GM19043 (cell line): ENCODE measurements around the gene SDF4.
"Not testable (repeated sequence)": the region's sequence is repeated elsewhere in the genome, so short reads cannot be mapped to it uniquely, and the experiment has no call there.

Experiments used
- ATAC-seq: cut with Tn5 transposase; IDR thresholded peaks from one replicate; pipeline ENCODE4 v1.9.1; 2021; ENCODE audit warnings: low read depth; ENCODE audit not compliant: unreplicated experiment

SDF4 gene

DNA sequence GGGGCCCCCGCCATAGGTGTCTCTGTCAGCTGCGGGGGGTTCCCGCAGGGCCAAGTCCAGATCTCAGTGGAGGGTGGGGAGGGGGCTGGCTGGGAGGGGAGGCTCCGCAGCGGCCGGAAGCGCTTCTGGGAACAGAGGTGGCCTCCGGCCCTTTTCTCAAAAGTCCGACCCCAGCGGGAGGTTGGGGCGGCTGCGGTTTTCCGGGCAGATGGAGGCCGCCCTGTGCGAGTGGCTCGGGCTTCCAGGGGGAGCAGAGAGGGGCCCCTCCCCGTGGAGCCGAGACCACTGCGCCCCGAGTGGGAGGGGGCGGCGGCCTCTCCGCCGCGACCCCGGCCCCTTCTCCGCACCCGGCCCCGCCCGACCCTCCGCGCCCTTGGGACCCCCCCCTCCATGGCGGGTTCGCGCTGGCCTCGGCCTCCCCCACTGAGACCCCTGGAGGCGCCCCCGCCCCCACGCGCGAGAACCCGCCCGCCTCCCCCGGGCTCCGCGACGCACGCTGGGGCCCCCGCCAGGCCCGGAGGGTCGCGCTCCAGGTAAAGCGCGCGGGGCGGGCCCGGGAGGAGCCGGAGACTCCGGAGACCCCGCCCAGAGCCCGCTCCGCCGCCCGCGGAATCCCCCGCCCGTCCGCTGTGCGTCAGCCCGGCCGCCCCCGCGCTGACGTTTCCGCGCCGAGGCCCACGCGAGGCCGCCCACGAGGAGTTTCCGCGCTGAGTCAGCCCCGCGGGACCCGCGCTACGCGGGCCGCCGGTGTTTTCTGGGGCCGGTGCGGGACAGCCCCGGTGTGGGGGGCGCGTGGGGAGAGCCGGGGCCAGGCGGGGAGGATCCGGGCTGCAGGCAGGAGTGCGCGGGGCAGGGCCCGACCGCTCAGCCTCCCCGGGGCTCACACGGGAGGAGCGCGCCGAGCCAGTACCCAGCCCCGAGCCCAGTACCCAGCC, 30.7 kb downstream of the SDF4 start:
- ATAC-seq = no peak

DNA sequence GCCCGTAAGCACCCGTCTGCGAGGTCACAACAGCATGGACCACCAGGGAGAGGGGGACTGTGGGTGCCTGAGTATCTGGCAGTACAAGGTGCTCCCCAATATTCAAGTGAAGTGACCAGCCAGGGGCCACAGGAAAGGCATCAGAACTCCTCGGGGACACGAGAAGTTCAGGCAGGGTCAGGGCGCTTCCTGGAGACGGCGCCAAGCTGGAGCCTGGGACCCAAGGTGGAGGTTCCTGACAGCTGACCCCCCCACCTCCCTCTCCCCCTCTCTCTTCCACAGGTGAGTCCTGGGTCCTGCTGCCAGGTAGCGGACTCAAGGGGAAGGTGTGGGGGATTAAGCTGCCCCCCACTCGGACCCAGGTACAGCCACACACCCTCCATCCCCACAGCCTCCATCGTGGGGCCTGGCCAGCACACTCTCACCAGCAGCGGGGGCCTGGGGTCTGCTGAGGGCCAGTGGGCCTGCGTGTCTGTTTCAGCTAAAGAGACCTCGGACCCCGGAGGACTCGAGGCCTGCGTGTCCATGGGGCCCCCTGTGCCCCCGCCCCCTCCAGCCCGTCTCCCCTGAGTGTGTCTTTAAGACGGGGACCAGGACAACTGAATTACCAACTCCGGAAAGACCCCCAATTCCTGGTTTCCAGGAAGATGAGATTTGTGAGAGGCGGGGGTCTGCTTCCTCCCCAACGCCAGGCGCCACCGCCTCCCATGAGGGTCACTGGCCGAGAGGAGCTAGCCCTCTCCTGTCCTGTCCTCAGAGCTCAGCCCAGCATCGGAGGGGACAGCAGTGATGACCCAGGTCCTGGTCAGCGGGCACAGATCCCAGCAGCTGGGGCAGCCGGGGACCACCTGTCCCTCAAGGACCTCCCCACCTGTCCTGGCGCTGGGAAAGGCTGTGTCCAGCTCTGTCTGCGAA, 31.6 kb downstream of the SDF4 start:
- ATAC-seq = no peak

DNA sequence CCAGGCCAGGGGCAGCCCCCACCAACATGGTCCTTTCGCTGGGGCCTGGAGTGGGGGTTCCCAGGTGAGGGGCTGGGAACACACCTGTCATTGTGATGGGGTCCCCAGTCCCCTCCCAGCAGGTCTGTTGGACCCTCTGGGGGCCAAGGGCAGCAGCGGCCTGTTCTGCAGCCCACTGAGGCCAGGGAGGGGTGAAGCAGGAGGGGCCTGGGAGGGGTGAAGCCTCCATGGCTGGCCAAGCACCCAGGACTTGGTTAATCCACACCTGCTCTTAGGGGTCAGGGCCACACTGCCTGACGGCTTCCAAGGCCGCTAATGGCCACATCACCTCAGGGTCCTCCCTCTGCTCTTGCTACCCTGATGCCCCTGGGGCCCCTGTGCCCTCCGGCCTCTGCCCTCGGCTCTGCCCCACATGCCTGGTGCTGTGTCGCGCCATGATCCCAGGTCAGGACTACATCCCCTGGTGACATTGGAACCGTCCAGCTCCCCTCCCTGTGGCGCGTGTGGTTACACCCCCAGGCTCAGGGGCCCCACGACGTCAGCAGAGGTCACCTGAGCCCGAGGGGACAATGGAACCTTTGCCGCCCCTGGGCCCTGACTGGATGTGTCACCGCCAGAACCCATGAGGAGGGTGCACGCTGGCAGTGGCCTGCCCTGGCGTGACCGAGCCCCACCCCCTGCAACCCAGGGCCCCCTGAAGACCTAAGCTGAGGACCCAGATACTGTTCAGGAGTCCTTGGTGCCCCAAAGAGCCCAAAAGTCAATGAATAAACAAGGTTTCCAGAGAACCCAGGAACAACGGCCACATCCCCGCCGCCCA, 32.5 kb downstream of the SDF4 start:
- ATAC-seq = no peak

DNA sequence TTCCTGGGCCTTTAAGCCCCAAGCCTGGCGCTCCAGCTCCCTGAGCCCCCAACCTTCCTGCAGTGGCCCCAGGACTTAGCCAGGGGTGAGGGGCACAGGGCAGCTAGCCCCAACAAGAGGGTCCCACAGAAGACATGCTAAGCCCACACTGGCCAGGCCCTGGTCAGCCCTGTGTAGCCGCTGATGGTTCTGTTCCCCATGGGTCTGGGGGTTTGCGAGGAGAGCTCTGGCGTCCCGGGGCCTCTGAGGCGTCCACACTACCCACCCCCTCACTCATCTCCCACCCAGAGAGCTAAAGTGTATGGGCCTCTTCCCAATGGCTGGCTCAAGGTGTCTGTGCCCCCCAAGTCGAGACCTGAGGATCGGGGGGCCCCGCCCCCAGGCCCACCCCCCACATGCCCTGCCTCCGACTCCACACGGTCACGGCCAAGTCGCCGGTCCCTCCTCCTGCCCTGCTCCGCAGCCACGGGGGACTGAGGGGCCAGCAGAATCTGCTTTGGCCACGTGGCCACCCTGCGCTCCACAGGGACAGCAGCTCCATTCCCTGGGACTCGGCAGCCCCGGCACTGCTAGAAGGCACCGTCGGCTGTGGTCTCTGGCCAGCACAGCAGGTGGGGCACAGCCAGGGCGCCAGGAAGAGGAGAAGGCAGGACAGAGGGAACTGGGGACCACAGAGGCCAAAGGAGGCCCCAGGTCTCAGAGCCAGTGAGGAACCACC, 33.2 kb downstream of the SDF4 start:
- ATAC-seq = no peak

DNA sequence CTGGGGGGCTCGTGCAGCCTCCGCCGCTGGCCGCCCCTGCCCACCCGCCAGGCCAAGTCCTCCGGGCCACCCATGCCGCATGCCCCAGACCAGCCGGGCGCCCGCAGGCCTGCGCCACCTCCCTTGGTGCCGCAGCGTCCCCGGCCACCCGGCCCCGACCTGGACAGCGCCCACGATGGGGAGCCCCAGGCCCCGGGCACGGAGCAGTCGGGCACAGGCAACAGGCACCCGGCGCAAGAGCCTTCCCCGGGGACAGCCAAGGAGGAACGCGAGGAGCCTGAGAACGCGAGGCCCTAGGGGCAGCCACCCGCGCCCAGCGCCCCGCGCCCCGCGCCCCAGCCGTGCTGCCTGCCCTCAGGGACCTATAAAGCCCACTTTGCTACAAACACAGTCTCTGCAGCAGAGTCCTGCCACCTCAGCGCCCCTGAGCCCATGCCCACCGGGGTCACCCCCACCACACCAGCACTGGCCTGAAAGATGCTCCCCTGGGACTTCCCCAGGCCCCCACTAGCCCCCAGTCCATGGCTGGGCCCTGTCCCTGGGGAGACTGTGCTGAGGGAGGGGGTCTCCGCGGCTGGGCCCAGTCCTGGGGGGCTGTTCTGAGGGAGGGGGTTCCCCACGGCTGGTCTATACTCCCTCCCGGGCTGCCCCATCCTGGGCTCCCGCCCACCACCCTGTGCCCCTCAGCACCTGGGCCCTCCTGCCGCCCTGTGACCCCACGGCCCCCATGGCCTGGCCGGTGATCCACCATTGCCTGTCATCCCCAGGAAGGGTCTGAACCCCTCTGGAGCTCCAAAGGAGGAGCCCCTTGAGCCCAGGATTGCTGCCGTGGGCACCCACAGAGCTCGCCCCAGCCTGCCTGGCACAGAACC, 34.0 kb downstream of the SDF4 start:
- no peak for ATAC-seq

DNA sequence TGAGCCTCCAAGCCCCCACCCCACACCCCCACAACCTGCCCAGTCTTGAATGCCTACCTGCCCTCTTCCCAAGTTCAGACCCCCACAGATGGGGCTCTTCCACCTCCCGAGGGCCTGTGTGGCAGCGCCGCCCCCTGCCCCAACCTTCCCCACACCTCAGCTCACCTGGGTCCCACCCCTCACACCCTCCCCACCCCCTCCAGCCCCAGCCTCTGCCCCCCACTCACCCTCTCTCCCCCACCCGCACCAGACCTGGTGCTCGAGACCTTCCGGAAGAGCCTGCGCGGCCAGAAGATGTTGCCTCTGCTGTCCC, 34.7 kb downstream of the SDF4 start:
- no peak for ATAC-seq

DNA sequence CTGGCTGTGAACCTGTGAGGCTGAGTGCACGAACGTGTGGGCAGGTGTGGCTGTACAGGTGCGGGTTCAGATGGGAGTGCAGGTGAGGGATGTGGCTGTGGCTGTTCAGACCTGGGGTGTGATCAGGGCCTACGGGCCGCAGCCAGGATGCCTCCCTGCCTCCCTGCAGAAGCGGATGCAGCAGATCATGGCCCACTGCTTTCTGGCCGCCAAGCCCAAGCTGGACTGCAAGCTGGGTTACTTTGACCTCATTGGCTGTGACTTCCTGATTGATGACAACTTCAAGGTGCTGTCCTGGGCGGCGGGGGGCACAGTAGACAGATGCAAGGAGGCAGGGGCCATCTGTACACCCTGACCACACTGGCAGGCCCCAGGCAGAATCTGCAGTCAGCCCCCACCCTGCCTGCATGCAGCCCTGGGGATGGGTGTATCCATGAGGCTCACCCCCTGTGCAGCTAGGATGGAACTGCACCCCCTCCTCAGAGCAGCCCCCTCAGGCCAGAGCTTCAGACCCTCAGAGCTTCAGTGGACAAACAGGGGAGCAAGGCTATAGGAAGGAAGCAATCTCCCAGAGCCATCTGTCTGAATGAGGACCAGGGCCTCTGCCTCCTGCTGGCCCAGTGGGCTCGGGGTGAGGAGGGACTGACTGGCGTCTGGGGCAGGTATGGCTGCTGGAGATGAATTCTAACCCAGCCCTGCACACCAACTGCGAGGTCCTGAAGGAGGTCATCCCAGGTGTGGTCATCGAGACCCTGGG, 35.2 kb downstream of the SDF4 start:
- ATAC-seq = no peak

DNA sequence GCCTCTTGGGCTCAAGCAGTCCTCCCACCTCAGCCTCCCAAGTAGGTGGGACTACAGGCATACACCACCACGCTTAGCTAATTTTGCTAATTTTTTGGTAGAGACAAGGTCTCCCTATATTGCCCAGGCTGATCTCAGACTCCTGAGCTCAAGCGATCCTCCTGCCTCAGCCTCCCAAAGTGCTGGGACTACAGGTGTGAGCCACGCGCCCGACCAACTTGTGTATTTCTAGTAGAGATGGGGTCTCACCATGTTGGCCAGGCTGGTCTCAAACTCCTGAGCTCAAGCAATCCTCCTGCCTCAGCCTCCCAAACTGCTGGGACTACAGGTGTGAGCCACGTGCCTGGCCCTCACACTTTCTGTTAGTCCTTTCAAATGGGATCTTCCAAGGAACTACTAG, 36.1 kb downstream of the SDF4 start:
- ATAC-seq = not testable (repeated sequence)

DNA sequence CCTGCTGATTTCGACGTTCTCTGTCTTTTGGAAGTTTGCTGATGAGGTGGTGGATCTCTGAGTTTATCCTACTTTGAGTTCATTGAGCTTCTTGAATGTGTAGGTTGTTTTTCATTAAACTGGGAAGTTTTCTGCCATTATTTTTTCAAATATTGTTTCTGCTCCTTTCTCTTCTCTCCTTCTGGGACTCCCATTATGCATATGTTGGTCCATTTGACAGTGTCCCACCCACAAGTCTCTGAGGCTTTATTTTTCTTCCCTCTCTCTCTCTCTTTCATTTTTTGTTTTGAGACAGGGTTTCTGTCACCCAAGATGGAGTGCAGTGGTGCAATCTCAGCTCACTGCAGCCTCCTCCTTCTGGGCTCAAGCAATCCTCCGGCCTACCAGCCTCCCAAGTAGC, 37.1 kb downstream of the SDF4 start:
- ATAC-seq = no peak

DNA sequence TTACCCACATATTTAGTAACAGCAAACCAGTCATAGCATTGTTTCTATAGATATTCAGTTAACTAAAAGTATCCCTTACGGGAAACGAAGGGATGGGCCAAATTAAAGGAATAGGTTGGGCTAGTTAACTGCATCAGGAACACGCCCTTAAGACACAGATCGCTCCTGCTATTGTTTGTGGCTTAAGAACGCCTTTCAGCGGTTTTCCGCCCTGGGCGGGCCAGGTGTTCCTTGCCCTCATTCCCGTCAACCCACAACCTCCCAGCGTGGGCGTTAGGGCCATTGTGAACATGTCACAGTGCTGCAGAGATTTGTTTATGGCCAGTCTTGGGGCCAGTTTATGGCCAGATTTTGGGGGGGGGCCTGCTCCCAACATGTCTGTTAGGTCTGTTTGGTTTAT, 40.1 kb downstream of the SDF4 start:
- no peak for ATAC-seq

DNA sequence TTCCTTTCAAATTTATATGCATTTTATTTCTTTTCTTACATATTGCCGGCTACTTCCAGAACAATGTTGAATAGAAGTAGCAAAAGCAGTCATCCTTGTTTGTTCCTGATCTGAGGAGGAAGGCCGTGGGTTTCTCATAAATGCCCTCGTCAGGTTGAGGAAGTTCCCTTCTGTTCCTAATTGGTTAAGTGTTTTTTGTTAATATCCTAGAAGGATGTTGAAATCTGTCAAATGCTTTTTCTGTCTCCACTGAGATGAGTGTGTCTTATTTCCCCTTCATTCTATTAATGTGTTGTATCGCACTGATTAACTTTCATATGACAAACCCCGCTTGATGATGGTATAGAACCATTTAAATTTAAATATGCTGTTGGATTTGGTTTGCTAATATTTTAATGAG, 42.7 kb downstream of the SDF4 start:
- ATAC-seq = no peak

DNA sequence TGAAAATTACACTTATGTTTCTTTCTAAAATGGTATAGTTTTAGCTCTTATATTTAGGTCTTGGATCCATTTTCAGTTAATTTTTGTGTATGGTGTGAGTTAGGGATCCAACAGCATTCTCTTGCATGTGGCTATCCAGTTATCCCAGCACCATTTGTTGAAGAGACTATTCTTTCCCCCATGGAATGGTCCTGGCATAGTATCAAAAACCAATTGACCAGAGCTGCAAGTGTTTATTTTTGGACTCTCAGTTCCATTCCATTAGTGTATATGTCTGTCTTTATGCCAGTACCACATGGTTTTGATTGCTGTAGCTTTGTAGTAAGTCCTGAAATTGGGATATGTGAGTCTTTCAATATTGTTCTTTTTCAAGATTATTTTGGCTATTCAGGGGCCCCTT, 43.9 kb downstream of the SDF4 start:
- no peak for ATAC-seq

DNA sequence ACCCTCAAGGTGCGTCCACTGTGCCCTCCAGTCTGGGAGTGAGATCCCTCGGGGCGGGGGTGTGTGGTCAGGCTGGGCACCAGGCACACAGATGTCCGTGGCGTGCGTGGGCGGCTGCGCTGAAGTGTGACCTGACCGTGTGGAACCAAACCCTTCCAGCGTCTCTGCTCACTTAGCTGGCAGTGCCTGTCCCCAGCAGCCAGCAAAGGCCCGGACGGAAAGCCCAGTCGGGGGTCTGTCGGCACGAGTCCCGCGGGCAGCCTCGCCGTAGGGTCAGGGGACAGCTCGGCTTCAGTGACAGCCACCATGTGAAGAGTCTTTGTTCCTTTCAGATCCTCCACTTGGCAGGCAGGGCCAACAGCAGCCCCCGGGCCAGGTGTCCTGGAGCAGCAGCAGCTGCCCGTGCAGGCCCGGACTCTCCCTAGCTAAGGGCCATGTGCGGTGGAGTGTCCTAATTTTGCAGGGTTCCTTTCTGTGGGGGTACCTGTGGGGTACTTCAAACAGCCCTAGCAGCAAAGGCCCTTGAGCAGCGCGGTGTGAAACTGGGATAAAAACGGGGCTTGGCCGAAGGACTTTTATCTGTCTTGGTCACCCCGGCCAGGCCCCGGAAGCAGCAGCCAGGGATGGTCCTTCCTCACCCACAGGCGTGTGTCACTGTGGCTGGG, 46.6 kb downstream of the SDF4 start:
- no peak for ATAC-seq

DNA sequence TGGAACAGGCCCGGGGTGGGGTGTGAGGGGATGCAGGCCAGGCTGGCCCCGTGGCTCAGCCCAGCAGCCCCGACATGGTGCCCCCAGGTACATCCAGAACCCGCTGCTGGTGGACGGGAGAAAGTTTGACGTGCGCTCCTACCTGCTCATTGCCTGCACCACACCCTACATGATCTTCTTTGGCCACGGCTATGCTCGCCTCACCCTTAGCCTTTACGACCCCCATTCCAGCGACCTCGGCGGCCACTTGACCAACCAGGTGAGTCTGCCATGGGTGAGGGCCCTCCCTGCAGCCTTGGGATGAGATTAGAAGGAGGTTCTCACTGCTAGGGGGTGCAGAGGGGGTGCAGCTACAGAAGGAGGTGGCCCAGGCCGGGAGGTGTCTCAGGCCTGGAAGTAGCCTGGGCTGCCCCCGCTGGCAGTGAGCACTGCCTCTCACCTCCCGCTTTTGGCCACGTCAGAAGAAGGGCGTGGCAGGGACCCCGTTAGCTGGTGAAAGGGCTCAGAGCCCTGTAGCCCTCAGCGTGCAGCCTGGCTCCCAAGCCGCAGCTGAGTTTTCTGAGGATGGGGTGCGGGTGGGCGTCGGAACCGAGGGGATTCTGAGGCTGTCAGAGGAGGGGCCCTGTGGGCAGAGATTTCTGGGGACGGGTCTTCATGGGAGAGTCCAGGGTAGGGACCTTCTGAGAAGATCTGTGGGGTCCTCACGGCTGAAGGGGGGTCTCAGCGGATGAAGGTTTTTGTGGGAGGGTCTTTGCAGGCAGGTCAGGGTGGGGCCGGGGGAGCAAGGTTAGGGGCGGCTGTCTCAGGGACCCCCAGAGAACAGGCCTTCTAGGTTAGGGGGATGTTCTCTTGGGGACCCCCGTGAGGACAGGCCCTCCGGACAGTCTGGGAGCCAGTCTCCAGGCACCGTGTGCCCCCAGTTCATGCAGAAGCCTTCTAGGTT, 47.7 kb downstream of the SDF4 start:
- no peak for ATAC-seq

DNA sequence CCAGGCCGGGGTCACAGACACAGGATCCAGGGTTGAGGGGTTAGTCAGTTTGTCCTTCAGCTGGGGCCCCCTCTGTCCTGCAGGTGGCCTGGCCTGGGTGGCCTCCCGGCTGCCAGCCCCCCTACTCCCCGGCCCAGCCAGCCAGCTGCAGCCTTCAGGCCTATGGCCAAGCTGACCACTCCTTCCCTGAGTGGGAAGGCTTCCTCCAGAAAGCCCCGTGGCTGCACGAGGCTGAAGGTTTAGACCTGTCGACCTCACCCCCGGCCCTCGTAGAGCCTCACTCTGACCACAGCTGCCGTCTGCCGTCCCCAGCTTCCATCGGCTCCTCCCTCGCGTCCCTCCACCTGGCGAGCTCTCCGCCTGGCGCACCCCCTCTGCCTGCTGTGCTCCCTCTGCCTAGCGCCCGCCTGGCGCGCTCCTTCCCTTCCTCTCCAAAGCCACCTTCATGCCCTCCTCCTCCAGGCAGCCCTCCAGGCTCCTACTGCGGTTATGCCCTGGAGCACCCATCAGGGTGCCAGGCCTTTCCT, 48.5 kb downstream of the SDF4 start:
- no peak for ATAC-seq

DNA sequence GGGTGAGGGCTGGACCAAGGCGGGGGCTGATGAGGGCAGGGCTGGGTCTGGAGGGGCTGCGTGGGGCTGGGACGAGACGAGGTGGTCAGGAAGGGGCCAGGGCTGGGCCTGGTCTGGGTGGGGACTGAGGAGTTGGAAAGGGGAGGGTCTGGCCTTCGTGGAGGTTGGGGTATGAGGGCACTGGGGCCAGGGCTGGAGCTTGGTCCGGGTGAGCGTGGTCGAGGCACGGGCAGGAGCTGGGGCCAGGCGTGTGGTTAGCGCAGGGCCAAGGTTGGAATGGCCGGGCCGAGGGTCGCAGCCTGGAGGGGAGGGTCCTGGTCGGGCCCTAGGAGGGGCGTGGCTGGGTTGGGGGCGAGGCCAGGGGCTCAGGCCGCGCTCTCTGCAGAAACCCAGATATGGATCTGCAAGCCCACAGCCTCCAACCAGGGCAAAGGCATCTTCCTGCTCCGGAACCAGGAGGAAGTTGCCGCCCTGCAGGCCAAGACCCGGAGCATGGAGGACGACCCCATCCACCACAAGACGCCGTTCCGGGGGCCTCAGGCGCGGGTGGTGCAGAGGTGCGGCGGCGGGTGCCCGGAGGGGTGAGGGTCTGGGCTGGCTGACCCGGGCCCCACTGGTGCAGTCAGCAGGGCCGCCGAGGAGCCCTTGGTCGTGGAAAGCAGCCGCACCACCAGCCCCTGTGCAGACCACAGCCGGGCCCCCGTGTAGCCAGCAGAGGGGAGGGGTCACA, 49.1 kb downstream of the SDF4 start:
- ATAC-seq = no peak
